Measurements from ENCODE around the gene COQ8A. TPM values are rescaled to one million over a fixed set of nuclear protein-coding genes. Genes with fewer than 3 reads are reported as not detected.

The COQ8A gene
- total and polyA plus RNA-seq, 12 donors: 30.1 to 990 (median 405) TPM

DNA sequence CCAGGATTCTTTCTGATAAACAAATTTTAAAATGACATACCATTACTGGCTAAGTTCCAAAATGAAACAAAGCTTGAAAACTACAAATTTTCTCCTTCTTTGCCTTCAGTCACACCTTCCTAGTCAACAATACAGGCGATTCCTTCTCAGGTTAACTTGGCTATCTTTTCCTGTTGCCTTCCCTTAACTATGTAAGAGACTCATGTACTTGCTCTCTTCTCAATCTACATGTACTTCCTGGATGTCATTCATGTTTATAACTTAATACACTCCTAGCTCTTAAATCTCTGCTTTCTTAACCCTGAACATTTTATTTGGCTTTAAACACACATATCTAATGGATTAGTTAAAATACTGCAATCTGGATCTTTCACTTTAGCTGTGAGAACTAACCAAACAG, 97.0 kb downstream of the COQ8A start:
- Histone ChIP-seq H3K27ac (no peak overlapping the region), H3K36me3 (replicated peaks in 1 of 2) (peaks cover 0 to 8% of the 10 kb centered on the region in 2 donors), H3K4me1 (replicated peaks in 1 of 2) (no peaks in the 10 kb centered on the region), H3K27me3 (no peaks in the 10 kb centered on the region), H3K4me3 (no peak overlapping the region), H3K9me3 (replicated peaks in 1 of 3) (no peaks in the 10 kb centered on the region)
- TF ChIP-seq POLR2A (IDR thresholded peaks at IDR 0.05): no peak
- TF ChIP-seq, protein P1, sequence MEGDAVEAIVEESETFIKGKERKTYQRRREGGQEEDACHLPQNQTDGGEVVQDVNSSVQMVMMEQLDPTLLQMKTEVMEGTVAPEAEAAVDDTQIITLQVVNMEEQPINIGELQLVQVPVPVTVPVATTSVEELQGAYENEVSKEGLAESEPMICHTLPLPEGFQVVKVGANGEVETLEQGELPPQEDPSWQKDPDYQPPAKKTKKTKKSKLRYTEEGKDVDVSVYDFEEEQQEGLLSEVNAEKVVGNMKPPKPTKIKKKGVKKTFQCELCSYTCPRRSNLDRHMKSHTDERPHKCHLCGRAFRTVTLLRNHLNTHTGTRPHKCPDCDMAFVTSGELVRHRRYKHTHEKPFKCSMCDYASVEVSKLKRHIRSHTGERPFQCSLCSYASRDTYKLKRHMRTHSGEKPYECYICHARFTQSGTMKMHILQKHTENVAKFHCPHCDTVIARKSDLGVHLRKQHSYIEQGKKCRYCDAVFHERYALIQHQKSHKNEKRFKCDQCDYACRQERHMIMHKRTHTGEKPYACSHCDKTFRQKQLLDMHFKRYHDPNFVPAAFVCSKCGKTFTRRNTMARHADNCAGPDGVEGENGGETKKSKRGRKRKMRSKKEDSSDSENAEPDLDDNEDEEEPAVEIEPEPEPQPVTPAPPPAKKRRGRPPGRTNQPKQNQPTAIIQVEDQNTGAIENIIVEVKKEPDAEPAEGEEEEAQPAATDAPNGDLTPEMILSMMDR (IDR thresholded peaks at IDR 0.05): no peak
- intact Hi-C loops (cut with DNase I): no loop called here
- no peak for DNase-seq
- 87 to 97% (median 95%) methylated on average over 1 of the region's 1 CpG for WGBS, 4 donors

Small RNAs within 50 kb of the gene (small RNA-seq; reads per million reads assigned to genes)
- gene AL353689.1: 0 reads per million in 2 donors

Other genes with a start within 250 kb of the COQ8A start
- gene ITPKB, start 201.0 kb upstream of the COQ8A start, total RNA-seq: 10 to 100 TPM in 7 of 9 donors, 1 to 10 TPM in 2; 2.3 to 22.7 (median 14.3) TPM
- gene ITPKB, start 201.0 kb upstream of the COQ8A start, polyA plus RNA-seq: 1 to 10 TPM; 3.0 to 8.3 (median 3.6) TPM
- gene PSEN2, start 69.7 kb upstream of the COQ8A start, total RNA-seq: 100 to 1,000 TPM in 1 of 9 donors, 10 to 100 TPM in 8; 32.7 to 133 (median 46.5) TPM
- 10 to 100 TPM; 27.2 to 37.0 (median 28.7) TPM for gene PSEN2, start 69.7 kb upstream of the COQ8A start, polyA plus RNA-seq

Data from adrenal gland (tissue), 12 donors.